ENCODE measurements around the gene PRKD3.

PRKD3 gene

DNA sequence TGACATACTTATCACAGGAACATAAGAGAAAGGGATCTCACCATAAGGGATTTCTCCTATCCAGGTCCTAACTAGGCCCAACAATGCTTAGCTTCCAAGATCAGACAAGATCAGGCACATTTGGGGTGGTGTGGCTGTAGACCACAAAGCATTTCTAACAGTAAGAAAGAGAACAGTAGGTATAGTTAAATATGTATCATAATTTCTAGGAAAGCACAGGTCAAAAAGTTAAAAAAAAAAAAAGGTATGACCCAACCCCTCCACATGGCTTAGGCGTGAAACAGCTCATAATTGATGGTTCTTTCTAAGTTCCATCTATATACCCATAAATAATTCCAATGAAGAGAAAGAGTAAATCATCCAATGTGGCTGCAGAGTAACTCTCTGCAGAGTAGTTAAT, 6.9 kb downstream of the PRKD3 start:
- no peak for TF ChIP-seq ZFX (IDR thresholded peaks at IDR 0.05; ENCODE audit: borderline replicate concordance)
- TF ChIP-seq, protein P1, sequence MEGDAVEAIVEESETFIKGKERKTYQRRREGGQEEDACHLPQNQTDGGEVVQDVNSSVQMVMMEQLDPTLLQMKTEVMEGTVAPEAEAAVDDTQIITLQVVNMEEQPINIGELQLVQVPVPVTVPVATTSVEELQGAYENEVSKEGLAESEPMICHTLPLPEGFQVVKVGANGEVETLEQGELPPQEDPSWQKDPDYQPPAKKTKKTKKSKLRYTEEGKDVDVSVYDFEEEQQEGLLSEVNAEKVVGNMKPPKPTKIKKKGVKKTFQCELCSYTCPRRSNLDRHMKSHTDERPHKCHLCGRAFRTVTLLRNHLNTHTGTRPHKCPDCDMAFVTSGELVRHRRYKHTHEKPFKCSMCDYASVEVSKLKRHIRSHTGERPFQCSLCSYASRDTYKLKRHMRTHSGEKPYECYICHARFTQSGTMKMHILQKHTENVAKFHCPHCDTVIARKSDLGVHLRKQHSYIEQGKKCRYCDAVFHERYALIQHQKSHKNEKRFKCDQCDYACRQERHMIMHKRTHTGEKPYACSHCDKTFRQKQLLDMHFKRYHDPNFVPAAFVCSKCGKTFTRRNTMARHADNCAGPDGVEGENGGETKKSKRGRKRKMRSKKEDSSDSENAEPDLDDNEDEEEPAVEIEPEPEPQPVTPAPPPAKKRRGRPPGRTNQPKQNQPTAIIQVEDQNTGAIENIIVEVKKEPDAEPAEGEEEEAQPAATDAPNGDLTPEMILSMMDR (IDR thresholded peaks at IDR 0.05) = no peak
- no peak overlapping the region for H3K27ac ChIP-seq

DNA sequence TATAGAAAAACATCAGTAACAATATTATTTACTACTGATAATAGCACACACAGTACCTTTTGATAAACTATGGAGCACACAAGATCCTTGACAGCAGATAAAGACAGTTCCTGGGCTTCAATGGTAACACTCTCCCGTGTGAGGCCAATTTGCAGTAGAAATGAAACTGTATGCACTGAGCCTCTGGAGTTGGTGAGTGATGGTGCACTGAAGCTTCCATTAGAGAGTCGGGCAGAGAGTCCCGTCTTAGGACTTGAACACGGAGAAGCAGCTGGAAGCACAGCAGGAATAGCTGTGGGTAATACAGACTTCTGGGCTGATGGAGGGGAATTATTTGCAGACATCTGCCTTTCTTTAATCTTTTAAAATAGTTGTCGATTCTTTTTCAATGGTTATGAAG, 8.5 kb downstream of the PRKD3 start:
- TF ChIP-seq ZFX (IDR thresholded peaks at IDR 0.05; ENCODE audit: borderline replicate concordance) = no peak

DNA sequence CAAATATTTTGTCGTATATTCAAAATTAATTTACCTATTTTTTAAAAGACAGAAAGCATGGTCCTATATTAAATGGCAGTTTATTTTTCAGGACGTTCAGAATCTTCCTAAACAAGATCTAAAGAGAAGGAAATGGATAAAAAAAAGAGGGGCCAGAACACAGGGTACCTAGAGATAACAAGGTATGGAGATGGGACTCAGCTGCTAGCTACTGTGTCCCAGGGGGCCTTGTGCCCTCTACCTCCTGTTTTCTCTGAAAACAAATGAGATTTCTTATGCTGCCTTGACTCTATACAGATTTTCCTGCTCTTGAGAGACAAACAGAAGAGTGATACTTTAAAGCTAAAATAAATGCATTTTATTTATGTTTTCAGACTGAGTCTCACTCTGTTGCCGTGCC, 9.3 kb downstream of the PRKD3 start:
- TF ChIP-seq, protein P1 (IDR thresholded peaks at IDR 0.05) = no peak
- no peak for TF ChIP-seq ZFX (IDR thresholded peaks at IDR 0.05; ENCODE audit: borderline replicate concordance)
- H3K27ac ChIP-seq = no peak overlapping the region

More for the DNA sequence above, 8.5 kb downstream of the PRKD3 start:
- no peak overlapping the region for H3K27ac ChIP-seq

DNA sequence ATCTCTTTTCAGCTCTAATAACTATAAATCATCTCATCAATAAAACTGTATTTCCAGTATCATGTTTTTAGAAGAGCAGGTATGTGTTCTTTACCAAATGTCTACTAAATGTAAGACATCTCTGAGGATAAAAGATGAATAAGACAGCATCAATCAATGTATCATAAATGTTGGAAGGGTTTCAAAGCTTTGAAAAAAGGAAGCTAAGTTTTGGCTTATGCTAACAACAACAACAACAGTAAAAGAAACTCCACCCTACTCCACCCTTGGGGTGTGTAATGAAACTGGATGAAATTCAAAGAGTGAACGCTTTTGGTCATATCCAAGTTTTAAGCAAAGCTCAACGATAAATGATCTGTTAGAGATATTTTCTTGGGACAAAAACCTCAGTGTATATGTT, 17.1 kb downstream of the PRKD3 start:
- TF ChIP-seq, protein P1 (IDR thresholded peaks at IDR 0.05) = no peak
- no peak for TF ChIP-seq ZFX (IDR thresholded peaks at IDR 0.05; ENCODE audit: borderline replicate concordance)
- no peak overlapping the region for H3K27ac ChIP-seq

DNA sequence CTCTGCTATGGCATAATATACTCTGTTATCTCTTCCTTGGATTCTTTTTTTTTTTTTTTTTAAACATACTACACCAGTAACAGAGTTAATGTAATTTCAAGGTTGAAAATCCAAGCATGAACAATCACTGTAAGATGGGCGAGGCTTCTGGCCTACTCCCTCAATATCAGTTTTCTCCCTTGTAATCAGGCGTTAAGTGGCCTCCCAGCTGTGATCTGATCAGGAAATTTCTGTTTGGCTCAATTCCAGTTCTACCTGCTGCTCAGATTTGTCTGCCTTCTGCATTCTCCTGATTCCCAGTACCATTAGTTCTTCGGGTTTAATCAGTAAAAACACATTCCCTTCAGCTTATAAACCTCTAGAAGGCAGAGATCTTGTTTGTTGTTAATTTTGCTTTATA, 18.6 kb downstream of the PRKD3 start:
- TF ChIP-seq, protein P1 (IDR thresholded peaks at IDR 0.05) = no peak
- TF ChIP-seq ZFX (IDR thresholded peaks at IDR 0.05; ENCODE audit: borderline replicate concordance) = no peak
- H3K27ac ChIP-seq = no peak overlapping the region

DNA sequence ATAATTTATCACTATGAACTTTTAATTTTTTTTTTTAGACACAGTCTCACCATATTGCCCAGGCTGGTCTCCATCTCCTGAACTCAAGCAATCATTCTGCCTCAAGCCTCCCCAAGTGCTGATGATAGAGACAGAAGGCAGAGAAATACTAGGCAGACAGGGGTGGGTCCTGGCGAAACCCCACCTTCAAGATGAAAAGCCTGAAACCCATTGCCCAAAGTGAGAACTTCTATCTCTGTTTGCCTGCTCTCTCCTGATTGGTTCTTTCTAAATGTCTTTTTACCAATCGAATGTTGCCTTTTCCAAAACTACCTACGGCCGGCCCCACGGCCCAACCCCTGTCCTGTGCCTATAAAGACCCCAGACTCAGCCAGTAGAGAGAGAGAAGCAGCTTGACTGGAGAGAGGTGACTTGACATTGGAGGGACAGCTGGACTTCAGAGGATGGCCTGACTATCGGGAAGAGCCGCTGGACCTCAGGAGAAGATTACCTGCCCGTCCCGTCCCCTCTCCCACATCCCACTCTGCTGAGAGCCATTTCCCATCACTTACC, 21.9 kb downstream of the PRKD3 start:
- no peak overlapping the region for H3K27ac ChIP-seq
- TF ChIP-seq, protein P1 (IDR thresholded peaks at IDR 0.05) = no peak

DNA sequence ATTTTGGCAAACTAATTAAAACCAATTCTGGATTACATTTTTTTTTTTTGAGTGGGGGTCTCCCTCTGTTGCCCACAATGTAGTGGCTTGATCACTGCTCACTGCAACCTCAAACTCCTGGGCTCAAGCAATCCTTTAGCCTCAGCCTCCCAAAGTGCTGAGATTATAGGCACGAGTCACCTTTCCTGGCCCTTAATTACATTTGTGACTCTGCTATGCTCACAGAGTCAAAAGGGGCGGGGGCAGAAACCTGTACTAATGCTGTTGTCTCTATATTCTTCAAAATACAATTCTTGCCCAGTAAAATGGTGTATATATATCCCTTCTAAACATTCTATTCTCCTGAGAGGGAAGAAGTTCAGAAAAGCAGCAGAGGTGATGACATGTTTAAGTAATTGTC, 23.2 kb downstream of the PRKD3 start:
- TF ChIP-seq, protein P1 (IDR thresholded peaks at IDR 0.05) = no peak
- TF ChIP-seq ZFX (IDR thresholded peaks at IDR 0.05; ENCODE audit: borderline replicate concordance) = no peak

DNA sequence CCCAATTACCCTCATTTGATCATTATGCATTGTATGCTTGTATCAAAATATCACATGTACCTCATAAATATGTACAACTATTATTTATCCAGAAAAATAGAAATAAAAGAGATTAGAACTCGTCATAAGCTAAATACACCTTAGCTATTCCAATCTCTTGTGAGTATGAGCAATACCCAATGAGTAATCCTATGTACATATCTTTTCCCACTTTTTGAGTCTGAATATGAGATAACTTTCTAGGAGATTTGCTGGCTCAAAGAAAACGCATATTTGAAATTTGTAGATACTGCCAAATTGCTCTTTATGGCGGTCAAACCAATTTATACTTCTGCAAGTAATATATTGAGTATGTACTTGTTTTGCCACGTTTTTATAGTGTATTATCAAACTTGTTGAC, 24.1 kb downstream of the PRKD3 start:
- H3K27ac ChIP-seq = no peak overlapping the region
- TF ChIP-seq ZFX (IDR thresholded peaks at IDR 0.05; ENCODE audit: borderline replicate concordance) = no peak
- TF ChIP-seq, protein P1 (IDR thresholded peaks at IDR 0.05) = no peak

More for the DNA sequence above, 23.2 kb downstream of the PRKD3 start:
- H3K27ac ChIP-seq = no peak overlapping the region
